Stimulated activated naive CD4-positive, alpha-beta T cell (primary cell): ENCODE results near the gene NIN.

Experiments
- DNase-seq, 6 experiments: peaks; one replicate each; lab custom pipeline; 2025; lab: John Stamatoyannopoulos, UW

NIN gene, protein sequence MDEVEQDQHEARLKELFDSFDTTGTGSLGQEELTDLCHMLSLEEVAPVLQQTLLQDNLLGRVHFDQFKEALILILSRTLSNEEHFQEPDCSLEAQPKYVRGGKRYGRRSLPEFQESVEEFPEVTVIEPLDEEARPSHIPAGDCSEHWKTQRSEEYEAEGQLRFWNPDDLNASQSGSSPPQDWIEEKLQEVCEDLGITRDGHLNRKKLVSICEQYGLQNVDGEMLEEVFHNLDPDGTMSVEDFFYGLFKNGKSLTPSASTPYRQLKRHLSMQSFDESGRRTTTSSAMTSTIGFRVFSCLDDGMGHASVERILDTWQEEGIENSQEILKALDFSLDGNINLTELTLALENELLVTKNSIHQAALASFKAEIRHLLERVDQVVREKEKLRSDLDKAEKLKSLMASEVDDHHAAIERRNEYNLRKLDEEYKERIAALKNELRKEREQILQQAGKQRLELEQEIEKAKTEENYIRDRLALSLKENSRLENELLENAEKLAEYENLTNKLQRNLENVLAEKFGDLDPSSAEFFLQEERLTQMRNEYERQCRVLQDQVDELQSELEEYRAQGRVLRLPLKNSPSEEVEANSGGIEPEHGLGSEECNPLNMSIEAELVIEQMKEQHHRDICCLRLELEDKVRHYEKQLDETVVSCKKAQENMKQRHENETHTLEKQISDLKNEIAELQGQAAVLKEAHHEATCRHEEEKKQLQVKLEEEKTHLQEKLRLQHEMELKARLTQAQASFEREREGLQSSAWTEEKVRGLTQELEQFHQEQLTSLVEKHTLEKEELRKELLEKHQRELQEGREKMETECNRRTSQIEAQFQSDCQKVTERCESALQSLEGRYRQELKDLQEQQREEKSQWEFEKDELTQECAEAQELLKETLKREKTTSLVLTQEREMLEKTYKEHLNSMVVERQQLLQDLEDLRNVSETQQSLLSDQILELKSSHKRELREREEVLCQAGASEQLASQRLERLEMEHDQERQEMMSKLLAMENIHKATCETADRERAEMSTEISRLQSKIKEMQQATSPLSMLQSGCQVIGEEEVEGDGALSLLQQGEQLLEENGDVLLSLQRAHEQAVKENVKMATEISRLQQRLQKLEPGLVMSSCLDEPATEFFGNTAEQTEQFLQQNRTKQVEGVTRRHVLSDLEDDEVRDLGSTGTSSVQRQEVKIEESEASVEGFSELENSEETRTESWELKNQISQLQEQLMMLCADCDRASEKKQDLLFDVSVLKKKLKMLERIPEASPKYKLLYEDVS (N-terminal part only)

DNA sequence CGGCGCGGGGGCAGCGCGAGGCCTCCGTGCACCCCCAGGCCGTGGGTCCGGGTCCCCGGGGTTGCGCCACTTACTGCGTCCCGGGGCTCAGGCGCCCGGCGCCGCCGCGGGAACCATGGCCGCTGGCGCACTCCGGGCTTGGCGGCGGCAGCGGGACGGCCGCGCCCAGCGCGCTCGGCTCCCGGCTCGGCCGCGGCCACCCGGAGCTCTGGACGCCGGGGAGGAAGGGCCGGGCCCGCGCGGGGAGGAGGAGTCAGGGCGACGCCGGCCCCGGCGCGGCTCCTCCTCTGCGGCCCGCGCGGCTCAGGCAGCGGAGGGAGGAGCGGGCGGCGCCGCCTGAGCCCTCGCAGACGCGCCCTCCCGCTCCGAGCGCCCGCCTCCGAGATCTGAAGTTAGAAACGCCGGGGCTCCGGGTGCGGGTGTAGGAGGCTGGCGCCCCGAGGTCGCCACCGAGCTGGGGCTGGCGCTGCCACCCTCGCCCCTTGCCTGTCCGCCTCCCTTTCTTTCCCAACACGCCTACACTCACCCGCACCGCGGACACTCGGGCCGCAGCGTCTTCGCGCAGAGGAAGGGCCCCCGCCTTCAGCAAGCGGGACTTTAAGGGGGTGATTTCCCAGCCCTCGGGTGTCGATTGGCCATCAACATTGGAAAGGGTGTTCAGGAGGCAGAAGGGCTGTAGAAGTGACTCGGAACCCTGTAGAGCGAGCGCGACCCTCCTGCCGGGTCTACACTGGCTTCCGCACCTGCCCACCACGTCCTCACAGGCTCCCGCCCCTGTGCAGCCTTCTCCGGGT is at the start of gene NIN:
NIN (minus strand) TSS at position 231 of the 794 bp plus-strand sequence. CDS start 9,106 bp downstream, outside the sequence.
- peak; percentile 58 to 80 (median 68) for DNase-seq

DNA sequence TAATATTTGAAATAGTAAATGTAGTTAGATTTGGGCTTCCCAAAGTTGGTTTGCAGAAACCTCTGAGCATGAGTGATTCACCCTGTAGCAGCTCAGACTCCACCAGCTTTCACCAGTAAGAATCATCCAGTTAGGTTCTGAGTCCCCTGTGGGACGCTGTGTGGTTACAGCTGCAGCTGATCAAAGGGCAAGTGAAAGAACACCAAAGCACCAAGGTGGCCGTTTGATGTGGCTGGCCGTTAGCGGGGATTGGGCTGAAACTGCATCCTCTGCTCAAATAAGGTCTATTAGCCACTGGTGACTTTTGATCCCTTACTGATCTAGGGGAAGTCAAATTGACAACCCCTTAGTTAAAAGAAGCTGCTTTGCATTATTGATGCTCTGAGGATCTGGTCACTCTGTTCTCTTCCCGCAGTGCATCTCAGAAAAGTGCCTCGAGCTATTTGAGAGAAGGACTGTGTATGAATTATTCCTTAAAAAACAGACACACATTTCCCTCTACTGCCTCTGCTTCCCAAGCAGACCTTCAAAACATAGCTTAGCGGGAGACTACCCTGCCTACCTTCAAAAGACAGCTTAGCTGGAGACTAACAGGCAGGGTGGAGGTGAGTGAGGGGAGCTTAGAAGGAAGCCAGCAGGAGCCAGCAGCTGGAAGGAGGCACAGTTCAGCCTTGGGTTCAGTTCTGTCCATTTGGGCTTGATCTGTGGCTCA is 44.6 kb upstream of the NIN start:
- peak; percentile 26 to 48 (median 38) for DNase-seq

DNA sequence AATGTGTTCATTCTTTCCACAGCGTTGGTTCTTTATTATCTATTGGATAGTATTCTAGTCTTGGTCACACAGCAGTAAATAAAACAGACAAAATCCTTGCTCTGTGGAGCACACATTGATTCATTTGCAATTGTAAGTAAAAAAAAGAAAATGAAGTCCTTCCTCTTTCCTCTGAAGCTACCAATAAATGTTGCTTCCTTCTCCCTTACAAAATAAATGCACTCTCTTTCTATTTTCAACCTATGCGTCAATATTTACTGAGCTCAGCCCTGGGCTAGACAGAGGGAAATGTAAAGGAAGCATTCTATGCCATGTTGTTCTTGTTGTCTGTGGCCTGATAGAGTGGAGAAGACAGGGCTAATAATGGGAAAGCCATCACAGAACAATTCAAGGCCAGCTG is 43.8 kb upstream of the NIN start:
- DNase-seq, result no peak

DNA sequence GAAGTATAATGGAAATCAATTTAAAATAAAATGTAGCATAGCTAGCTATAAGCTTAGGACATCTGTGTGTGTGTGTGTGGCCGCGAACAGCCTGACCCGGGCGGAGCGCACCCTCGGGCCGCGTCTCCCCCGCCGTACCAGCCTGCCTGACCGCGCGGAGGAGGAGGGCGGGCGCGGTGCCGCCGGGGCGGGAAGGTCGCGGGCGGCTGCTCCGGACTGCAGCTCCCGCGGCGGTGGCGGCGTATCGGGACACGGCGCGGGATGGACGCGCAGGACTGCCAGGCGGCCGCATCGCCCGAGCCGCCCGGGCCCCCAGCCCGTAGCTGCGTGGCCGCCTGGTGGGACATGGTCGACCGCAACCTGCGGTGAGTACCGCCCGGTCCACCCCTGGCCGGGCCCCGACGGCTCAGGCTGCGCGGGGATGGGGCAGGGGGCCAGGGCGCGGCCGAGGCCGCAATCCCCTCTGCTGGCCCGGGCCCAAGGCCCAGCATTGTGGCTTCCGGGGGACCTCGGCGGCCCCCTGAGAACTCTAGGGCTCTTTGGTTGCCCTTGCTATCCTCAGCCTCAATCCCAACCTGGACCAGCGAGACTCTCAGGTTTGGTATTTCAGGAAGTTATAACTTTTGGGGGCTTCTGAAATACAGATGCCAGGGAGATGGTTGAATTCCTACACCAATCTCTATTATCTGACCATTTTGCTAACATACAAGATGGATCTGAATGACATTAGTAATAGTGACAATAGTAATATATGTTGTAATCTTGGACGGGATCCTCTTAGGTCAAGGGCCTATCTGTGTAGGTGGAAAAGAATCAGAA is 41.2 kb upstream of the NIN start, which contains the start of gene ABHD12B:
ABHD12B (plus strand) TSS at position 140 of the 819 bp plus-strand sequence; CDS start at position 262, 122 bp downstream.
- DNase-seq, result no peak

DNA sequence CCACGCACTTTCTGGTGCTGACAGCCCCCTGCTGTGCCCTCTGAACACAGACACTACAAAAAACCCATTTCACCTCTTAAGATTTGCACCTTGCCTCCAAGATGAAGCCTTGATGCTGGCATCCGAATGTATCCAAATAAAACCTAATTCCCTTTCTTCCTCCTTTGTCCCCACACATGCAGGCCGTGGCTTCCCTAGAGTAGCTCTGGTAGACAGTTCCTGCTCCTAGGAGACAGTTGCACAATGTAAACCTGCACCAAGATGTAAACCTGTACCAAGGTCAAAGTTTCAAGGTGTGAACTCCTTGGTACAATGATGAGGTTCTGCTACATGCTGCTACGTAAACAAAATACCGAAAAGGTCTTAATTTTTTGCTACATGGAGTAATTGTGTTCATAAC is 40.3 kb upstream of the NIN start:
- peak in 1 of 6 experiments; percentile 3 for DNase-seq

DNA sequence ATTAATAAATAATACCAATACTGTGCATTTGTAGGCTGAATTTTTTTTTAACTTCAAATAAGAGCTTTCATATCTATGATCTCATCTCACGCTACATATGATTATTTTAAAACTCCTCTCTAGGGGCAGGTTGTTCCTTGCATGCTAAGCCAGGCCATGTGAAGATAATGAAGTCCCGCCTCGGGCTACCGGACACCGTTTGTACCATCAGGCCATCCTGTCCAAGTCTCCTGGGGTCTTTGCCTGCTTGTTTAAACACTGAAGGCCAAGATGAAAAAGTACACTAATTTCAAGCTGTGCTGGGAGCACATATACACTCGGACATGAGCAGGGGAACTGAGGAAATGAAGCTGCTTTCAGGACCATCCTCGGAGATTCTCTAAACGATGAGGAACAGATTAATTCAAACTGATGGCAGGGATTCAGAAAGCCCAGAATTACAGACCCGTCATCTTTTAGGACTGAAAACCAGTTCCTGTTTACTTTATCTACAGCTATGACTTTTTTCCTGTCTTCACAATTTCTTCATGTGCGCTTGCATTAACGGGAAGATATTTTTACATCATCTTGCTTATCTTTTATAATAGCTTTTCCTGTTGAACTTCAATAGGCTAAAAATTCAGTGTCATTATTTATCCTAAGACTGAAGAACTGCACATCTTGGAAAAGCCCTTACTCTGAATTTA is 34.6 kb upstream of the NIN start:
- no peak for DNase-seq

DNA sequence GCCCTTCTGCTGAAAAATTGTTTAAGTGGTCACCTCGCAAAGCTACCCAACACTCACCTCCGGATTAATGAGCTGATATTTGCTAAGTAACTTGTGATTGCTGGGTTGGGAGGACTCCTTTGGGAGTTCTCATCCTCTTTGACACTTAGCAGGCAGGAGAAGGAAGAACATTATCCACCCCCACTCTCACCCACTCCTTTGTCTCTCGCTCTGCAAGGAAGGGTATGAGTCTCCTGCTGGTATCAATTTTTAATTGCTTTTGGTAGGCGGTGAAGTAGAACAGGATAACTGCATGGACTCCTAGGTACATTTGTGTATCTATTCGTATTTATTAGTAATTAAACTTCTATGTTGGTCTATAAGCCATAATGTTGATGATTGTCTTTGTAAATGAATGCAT is 34.0 kb upstream of the NIN start:
- DNase-seq, result no peak

DNA sequence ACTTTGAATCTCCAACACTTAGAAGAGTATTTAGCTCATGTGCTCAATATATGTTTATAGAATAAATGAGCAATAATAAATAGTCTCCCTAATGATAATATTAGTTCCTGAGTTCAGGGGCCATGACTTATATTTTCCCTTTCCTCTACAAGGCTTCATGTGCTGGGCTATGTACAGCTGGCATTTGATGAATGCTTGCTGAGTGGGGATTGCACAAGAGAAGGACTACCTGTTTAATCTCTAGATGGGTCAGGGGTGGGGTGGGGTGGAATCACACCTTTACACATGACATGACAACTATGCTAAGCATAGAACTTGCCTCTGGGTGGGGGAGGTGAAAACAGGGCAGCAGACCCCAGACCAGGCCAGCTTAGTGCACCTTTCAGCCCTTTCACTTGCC is 33.3 kb upstream of the NIN start:
- DNase-seq, result no peak

DNA sequence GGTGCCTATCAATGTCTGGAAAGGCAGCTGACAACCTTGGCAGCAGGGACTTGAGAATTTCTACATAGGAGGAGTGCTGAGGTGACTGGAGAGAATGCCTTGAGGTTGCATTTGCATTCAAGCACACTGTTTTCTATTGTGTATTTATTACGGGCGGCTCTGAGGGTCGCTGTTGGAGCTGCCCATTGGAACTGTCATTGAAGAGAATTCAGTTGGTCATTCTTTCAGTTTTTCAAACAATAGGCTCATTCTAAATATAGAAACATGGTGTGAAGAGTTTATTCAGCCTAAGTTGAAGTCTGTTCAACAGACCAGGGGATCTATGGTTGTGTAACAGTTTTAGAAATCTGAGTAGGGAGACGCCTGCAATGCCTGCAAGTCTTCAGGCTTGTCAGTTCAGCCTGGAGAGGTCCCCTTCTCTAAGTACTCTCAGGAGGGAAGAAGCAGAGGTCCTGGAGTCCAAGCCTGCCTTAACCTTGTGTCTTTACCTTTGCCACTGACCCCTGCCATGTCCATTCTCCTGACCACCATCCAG is 31.1 kb upstream of the NIN start:
- no peak for DNase-seq

DNA sequence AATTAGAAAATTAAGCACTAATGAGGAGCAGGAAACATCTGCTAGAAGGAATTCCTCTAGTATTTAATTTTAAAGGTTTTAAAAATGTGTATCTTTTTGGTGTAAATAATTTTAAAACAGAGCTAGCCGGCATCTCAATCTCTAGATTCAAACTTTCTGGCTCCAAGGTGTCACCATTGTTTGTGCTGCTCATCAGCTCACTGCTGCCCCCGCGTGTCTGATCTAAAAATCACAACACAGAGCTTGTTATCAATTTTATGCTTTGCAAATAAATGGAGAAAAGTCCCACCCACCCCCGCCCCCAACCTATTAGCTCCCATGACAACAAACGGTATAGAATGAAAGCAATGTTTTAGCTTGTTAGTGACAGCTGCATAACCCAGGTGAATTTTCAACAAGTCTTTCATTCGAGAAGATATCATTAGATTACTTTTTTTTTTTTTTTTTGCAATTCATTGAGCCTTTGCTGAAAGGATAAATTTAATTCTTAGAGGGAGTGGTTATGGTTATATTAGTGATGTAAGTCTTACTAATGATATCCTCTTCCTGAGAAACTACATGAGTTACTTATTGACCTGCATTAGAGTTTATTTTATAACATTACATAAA is 29.6 kb upstream of the NIN start:
- peak; percentile 78 to 92 (median 84) for DNase-seq

DNA sequence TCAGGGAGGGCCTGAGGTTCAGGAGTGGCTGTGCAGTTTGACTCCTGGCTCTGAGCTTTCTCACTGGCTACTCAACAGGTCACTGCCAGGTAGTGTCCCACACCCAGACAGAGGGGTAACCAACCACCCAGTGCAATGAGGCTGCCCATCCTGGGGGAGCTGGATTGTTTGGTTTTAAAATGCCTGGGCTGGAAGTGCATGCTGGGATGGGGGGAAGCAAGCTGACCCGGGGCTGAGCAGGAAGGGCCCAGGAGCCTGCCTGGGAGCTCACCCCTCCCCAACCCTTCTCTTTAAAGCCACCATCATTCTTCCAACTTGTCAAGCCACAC is 28.3 kb upstream of the NIN start:
- no peak for DNase-seq

DNA sequence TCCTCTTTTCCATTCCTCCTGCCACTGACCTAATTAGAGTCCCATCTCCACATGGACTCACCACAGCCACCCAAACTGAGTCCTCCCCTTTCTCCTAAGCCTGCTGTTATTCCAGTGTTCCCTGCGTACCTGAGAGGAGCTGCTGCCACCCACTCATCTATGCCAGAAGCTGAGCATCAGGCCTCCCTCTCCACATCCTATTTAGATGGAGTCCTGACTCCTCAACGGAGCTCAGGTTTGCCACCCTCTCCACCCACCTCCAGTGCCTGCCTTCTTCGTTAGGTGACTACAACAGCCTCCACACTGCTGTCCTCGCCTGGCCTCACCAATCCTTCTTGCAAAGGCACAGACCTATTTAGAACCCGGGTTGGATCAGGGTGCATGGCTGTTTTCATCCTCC is 25.7 kb upstream of the NIN start:
- DNase-seq, result no peak

DNA sequence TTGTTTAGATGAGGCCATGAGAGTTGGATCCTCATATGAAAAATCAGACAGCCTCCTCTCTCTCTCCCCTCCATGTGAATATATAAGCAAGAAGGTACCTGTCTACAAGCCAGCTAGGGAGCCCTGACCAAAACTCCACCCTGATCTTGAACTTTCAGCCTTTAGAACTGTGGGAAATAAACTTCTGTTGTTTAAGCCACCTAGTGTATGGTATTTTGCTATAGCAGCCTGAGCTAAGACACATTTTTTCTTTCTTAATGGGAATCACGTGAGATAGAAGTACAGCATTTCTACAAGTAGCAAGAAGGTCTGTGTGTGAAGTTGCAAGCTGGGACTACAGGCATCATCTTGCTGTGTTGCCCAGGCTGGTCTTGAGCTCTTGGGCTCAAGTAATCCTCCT is 24.6 kb upstream of the NIN start:
- DNase-seq, result no peak

DNA sequence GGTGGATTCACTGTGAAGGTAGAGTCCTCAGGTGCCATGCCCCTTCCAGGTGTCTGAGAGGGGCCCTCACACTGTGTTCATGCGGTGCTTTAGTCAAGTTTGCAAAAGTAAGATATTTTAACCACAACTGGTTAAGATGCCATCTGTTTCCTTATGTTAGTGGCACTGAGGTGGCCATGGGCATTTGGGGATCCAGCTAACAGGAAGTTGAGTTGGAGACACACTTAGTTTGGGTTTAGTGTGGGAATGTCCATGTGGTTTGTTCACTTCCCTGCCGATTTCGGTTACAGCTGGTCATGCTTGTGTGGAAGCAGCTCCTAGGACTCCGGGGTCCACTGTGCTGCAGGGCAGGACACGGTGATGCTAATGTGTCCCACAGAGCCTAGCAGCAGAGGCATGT is 23.6 kb upstream of the NIN start:
- DNase-seq, result no peak

DNA sequence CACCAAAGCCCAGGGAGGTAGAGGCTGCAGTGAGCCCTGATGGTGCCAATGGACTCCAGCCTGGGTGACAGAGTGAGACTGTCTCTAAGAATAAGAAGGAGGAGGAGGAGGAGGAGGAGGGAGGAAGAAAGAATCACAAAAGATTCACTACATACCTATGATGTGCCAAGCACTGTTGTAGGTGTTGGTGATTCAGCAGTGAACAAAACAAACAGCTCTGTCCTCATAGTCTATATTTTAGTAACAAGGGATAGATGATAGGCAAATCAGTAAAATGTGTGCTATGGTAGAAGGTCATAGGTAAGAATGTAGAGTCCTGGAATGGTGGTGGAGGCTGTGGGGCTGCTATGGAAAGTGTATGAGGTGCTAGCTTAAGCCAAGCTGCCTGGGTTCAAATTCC is 22.9 kb upstream of the NIN start:
- DNase-seq, result no peak

DNA sequence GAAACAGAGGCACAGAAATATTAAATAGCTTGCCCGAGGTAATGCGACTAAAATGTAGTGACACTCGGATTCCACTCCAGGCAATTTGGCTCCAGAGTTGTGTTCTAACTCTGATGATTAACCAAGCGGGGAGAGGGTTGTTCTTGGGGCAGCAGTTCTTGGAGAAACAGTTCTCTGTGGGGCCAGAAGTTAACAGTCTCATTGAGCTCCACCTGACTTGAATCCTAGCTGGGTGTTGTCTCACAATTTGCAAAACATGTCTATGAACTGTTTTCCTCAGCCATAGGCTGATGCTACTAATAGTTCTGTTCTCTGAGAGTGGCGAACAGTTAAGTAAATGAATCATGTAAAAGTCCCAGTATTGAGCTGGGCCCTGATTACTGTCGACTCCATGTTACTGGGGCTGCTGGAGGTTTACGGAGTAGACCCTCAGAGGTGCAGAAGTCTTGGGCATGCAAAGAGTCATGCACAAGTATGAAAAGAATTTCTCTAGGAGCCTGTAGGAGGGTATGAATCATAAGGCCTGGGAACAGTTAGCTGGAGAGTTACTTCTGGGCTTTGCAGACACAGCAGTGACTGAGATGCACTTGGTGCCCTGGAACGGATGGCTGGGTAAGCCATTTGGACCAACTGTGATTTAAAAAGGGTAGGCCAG is 15.4 kb upstream of the NIN start:
- DNase-seq, result no peak

DNA sequence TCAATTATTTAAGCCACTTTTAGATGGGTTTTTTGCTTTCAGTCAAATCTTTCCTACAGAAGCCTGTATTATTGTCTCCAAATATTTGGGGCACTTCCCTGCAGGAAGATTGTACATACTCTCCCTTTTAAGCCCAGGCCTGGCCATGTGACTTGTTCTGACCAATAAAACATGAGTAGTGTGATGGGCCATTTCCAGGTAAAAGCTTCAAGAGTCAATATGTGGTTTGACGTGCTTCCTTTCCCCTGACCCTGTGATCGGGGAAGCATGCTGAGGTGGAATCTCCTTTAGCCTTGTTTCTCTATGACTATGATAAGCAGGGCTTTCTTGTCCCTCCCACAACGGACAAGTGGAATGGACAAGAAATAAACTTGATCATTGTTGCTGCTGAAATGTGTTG is 14.2 kb upstream of the NIN start:
- no peak for DNase-seq

DNA sequence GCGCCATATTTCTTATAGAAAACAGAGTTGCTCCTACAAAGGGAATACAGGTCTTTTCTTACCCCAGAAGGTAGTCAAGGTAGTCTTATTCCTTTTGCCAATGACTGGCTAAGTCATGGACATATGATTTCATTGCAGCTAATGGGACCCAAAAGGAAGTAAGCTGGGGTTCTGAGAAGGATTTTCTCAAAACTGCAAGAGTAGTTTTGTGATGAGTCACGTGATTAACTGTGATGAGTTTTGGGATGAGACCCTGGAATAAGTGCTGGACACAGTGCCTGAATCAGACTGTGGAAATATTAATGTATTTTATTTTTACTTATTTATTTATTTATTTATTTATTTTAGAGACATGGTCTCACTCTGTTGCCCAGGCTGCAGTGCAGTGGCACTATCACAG is 13.4 kb upstream of the NIN start:
- DNase-seq, result no peak
